Colonic mucosa (tissue), 4 donors: ENCODE data around the gene OR51V1. TPM values are rescaled to one million over a fixed set of nuclear protein-coding genes. Genes with fewer than 3 reads are reported as not detected.

Source experiments
- DNase-seq: peaks from one replicate; pipeline ENCODE4 v3.0.0-alpha.2; 2020
- H3K27ac ChIP-seq: fragments of 200-600 bp; one replicate; pipeline ENCODE4 v1.8.0; 2021
- H3K27me3 ChIP-seq: fragments of 200-600 bp; one replicate; pipeline ENCODE4 v1.8.0; 2021
- H3K36me3 ChIP-seq: fragments of 200-600 bp; one replicate; pipeline ENCODE4 v1.8.0; 2021
- H3K4me1 ChIP-seq: fragments of 200-600 bp; one replicate; pipeline ENCODE4 v1.8.0; 2021; ENCODE audit warnings: mild to moderate bottlenecking
- H3K4me3 ChIP-seq: fragments of 200-600 bp; one replicate; pipeline ENCODE4 v1.8.0; 2021
- H3K9ac ChIP-seq, 2 donors: one replicate each; pipeline ENCODE4 v1.7.0; 2013; ENCODE audit warnings: control low read depth in 2 of 2, low read depth in 2 of 2, low read length in 2 of 2
- H3K9me3 ChIP-seq: fragments of 200-600 bp; one replicate; pipeline ENCODE4 v1.8.0; 2021
- CTCF ChIP-seq: fragments of 200-600 bp; IDR thresholded peaks from one replicate; pipeline ENCODE4 v1.8.0; 2022; ENCODE audit warnings: antibody characterized with exemption, mild to moderate bottlenecking
- intact Hi-C: fragments of 100-400 bp; cut with DNase I; formaldehyde crosslinking; loops from one replicate; pipeline ENCODE4 v1.14.1; 2022
- total RNA-seq, 2 donors: library from RNA; stranded (reverse); fragmentation: NEBNext Ultra II Directional in 1 of 2; extraction: Animal tissue kit (Norgen Biotek cat#: 25700) in 1 of 2; gene quantifications; one replicate each; pipeline ENCODE4 v1.2.1, GENCODE V29; 2021
- donor health status: healthy.
- donor health status: DM: no; HTN: no; CAD: no.
- donor health status: DM: no; HTN: no; CAD: no.

OR51V1 gene
- total RNA-seq, 2 donors from 2014 or later: not detected

- Histone ChIP-seq H3K4me1 (no peaks in the 10 kb centered on the region), H3K9me3 (no peaks in the 10 kb centered on the region), H3K4me3 (no peak within 1 kb of the TSS), H3K36me3 (no peaks in the 10 kb centered on the region), H3K27ac (no peak within 1 kb of the TSS), H3K9ac (no peak within 1 kb of the TSS), H3K27me3 (no peaks in the 10 kb centered on the region)
- no peak for DNase-seq
- no peak for TF ChIP-seq CTCF
- intact Hi-C loops: no loop called here
Measured at GRCh38 chr11:5234381-5234834, 33.9 kb upstream of the OR51V1 start, which contains the start of gene HBD. HBD (minus strand) TSS chr11:5234483; CDS start chr11:5234433, 50 bp downstream.

GRCh38 chr11:5233307-5233706 lies 32.8 kb upstream of the OR51V1 start:
- no peaks in the 10 kb centered on the region for H3K9me3 ChIP-seq
- no peak for DNase-seq
- no peak overlapping the region for H3K4me3 ChIP-seq
- intact Hi-C loops: no loop called here
- no peaks in the 10 kb centered on the region for H3K27me3 ChIP-seq
- TF ChIP-seq CTCF: no peak
- no peak overlapping the region for H3K27ac ChIP-seq
- no peaks in the 10 kb centered on the region for H3K36me3 ChIP-seq
- no peak overlapping the region for H3K9ac ChIP-seq
- H3K4me1 ChIP-seq: no peaks in the 10 kb centered on the region

GRCh38 chr11:5232821-5233220 lies 32.3 kb upstream of the OR51V1 start:
- Histone ChIP-seq H3K4me3 (no peak overlapping the region), H3K4me1 (no peaks in the 10 kb centered on the region), H3K27me3 (no peaks in the 10 kb centered on the region), H3K27ac (no peak overlapping the region), H3K9ac (no peak overlapping the region), H3K9me3 (no peaks in the 10 kb centered on the region), H3K36me3 (no peaks in the 10 kb centered on the region)
- no peak for TF ChIP-seq CTCF
- intact Hi-C loops: no loop called here
- DNase-seq: no peak

GRCh38 chr11:5232176-5232575 lies 31.7 kb upstream of the OR51V1 start:
- intact Hi-C loops: no loop called here
- no peaks in the 10 kb centered on the region for H3K27me3 ChIP-seq
- no peak overlapping the region for H3K9ac ChIP-seq
- H3K27ac ChIP-seq: no peak overlapping the region
- no peak overlapping the region for H3K4me3 ChIP-seq
- TF ChIP-seq CTCF: no peak
- no peak for DNase-seq
- no peaks in the 10 kb centered on the region for H3K9me3 ChIP-seq
- H3K4me1 ChIP-seq: no peaks in the 10 kb centered on the region
- no peaks in the 10 kb centered on the region for H3K36me3 ChIP-seq

GRCh38 chr11:5231111-5231510 lies 30.6 kb upstream of the OR51V1 start:
- H3K4me3 ChIP-seq: no peak overlapping the region
- H3K36me3 ChIP-seq: no peaks in the 10 kb centered on the region
- H3K27me3 ChIP-seq: no peaks in the 10 kb centered on the region
- intact Hi-C loops: no loop called here
- H3K9ac ChIP-seq: no peak overlapping the region
- TF ChIP-seq CTCF: no peak
- no peaks in the 10 kb centered on the region for H3K9me3 ChIP-seq
- no peaks in the 10 kb centered on the region for H3K4me1 ChIP-seq
- no peak for DNase-seq
- no peak overlapping the region for H3K27ac ChIP-seq

GRCh38 chr11:5230266-5230665 lies 29.8 kb upstream of the OR51V1 start:
- Histone ChIP-seq H3K27ac (no peak overlapping the region), H3K9ac (no peak overlapping the region), H3K4me1 (no peaks in the 10 kb centered on the region), H3K4me3 (no peak overlapping the region), H3K36me3 (no peaks in the 10 kb centered on the region), H3K27me3 (no peaks in the 10 kb centered on the region), H3K9me3 (no peaks in the 10 kb centered on the region)
- no peak for DNase-seq
- intact Hi-C loops: no loop called here
- TF ChIP-seq CTCF: no peak
